ENCODE results near the gene SCFD2.

Gene SCFD2

DNA sequence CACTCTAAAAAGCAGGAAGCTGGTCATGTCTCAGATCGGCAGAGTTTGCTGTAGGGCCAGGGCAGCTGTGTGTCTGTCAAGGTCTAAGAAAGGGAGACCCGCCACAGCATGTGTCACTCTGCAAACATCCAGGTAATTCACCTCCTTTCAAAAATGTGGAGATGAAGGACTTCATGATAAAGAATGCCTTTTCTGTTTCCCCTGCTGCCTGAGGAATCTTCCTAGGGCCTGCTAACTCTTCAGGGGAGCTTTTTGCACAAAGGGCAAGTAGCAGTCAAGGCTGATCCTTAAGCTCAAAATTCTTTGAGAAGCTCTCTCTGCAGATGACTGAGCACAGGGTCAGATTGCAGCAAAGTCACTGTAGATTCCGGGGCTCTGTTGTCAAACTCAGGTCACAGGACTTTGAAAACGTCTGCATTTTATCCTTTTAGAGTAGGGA, 482.7 kb downstream of the SCFD2 start:
- no peak for DNase-seq (ENCODE audit: low read depth in 2 of 2)

- no peak for DNase-seq (ENCODE audit: low read depth in 2 of 2)
These were observed 484.9 kb downstream of the SCFD2 start for GRCh38 chr4:52880994-52881393.

- no peak for DNase-seq (ENCODE audit: low read depth in 2 of 2)
These were observed 486.4 kb downstream of the SCFD2 start for GRCh38 chr4:52879471-52879870.

DNA sequence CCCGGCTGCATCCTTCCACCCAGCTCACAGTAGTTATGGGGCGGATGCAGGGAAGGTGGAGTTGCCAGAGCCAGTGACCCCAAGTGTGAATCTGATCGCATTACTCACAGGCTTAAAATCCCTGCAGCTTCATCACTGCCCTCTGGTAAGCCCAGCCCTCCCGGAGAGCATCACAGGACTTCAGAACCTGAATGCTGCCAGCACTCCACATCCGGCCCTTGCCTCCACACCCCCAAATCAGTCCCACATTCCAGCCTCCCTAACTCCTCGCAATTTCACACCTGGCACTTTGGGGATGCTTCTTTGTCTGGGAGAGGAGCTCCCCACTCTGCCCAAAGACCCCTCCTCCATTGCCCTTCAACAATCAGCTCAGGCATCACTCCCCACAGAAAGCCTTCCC, 488.2 kb downstream of the SCFD2 start:
- DNase-seq (ENCODE audit: low read depth in 2 of 2), result no peak

- no peak for DNase-seq (ENCODE audit: low read depth in 2 of 2)
These were observed 488.8 kb downstream of the SCFD2 start for GRCh38 chr4:52877036-52877435.

DNA sequence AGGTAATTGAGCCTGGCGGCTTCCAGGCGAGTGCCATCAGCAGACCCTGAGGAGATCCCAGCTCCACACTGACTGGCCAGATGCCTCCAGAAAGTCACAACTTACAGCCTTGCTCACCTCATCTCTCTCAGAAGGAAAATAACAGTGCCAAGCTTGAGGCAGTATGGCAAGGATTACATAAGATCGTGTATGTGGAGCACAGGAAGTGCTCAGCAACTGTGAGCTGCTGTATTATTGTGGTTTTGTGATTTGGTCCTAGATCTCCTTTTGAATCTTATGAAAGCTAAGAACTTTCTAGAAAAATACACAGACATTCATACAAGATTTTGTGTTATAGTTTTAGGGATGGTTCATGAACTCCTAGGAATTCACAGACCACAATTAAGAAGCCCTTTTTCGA, 489.8 kb downstream of the SCFD2 start:
- no peak for DNase-seq (ENCODE audit: low read depth in 2 of 2)

- no peak for DNase-seq (ENCODE audit: low read depth in 2 of 2)
These were observed 490.9 kb downstream of the SCFD2 start for GRCh38 chr4:52874948-52875347.

- DNase-seq (ENCODE audit: low read depth in 2 of 2), result no peak
These were observed 492.0 kb downstream of the SCFD2 start for GRCh38 chr4:52873861-52874343.

DNA sequence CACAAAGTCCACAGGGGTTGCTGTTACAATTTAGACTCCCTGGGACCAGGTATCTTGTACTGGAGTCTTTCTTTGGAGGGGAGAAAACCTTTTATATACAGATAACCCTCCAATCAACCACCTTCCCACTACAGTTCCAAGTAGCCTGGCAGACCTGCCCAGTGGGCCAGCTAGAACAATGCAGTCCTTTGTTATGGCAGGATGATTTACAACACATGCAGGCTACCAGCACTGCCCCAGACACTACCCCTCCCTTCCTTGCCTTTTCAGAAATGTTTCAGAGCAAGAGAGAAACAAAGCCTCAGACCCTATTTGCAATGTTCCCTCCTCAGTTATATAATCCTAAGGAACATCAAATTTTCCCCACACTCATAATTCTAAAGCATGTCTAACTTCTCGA, 492.7 kb downstream of the SCFD2 start:
- no peak for DNase-seq (ENCODE audit: low read depth in 2 of 2)

DNA sequence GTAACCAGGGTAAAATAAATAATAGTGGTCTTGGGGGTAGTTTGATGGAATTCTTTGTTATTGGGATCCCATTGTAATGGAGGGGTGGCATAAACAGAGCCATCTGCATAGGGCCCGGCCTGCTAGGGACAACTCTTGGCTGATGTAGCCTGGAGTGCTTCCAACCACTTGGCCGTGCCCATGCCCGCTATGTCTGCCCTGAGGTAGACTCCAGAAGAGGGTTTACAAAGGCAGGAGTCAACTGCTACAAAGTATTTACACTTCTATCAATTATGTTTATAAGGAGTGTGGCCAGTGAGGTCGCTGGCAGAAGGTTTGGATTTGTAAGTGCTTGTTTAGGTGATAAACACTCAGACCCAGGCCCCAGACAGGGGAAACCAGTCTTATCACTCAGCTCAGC, 495.6 kb downstream of the SCFD2 start:
- no peak for DNase-seq (ENCODE audit: low read depth in 2 of 2)

- no peak for DNase-seq (ENCODE audit: low read depth in 2 of 2)
These were observed 496.2 kb downstream of the SCFD2 start for GRCh38 chr4:52869656-52870055.

DNA sequence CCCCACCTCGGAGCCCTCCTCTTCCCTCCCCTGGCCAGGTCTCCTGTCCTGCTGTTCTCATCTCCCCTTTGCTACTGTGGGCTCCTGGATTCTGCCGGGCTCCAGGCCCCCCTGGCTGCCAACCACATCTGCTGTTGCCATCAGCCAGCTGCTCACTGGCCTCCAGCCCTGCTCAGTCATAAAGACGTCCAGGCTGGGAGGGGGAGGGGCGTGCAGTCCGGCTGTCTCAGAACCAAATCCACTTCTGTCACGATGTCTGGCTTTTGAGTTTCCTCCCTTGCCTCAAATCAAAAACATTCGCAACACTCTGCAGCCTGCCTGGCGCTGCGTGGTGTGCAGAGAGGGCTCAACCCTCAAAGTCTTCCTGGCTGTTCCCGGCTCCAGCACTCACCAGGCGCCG, 496.7 kb downstream of the SCFD2 start:
- peak in 1 of 2 experiments; percentile 17 for DNase-seq (ENCODE audit: low read depth in 2 of 2)

DNA sequence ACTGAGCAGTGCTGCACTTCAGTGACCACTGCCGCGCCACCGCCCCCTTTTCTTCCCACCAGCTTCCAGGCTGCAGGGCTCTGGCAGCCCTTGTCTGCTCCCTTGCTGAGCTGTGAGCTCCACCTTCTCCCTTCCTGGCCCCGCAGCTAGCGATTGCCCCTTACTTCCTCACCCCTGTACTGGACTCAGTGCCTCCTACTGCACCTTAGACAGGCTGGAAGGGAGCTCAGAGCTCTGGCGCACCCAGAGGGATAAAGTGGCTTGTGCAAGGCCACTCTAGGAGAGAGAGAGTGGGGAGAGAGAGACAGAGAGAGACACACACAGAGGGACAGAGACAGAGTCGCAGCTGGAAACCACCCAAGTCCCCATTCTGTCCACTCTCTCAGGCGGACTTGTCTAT, 497.7 kb downstream of the SCFD2 start:
- DNase-seq (ENCODE audit: low read depth in 2 of 2), result no peak

DNA sequence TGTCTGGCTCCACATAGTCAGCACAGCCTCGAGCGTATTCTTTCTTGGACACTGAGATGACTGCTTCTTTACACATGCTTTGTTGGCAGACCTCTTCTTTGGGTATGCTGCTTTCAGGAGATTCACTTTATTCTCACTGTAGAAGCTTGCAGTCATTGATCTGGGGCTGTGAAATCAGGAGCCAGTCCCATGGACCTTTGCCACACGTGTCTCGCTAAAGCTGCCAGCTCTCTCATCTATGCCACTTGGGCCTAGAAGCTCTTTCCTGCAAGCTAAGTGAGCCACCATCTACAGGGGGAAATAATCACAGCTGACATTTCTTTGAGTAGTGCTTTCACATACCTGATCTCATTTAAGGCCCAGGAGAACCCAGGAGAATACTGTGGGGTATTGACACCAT, 498.7 kb downstream of the SCFD2 start:
- no peak for DNase-seq (ENCODE audit: low read depth in 2 of 2)

DNA sequence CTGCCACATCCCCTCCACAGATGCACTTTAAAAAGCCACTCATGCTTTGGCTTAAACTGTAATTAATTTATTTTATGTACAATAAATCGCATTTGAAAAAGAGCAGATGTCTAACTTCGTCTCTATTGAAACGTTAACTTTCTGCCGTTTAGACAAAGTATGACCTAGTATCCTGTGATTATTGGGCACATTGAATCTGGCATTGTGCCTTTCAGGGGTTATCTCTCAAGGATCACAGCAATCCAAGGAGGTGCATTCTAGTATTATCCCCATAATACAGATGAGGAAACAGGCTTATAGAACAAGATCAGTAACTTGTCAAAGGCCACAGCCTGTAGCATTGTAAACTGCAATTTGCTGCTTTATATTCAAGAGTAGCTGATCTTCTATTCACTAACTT, 499.1 kb downstream of the SCFD2 start:
- DNase-seq (ENCODE audit: low read depth in 2 of 2), result no peak

DNA sequence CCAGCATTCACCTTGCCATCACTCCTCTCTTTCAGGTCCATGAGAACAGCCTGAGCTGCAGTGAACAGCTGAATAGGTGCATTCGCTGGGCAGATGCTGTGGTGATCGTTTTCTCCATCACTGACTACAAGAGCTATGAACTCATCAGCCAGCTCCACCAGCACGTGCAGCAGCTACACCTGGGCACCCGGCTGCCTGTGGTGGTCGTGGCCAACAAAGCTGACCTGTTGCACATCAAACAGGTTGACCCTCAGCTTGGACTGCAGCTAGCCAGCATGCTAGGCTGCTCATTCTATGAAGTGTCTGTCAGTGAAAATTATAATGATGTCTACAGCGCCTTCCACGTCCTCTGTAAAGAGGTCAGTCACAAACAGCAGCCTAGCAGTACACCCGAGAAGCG, 500.6 kb downstream of the SCFD2 start:
- no peak for DNase-seq (ENCODE audit: low read depth in 2 of 2)

GRCh38 chr4:52864793-52865192, 501.1 kb downstream of the SCFD2 start:
- DNase-seq (ENCODE audit: low read depth in 2 of 2), result peak; percentile 28 to 41

GRCh38 chr4:52863324-52863723, 502.5 kb downstream of the SCFD2 start:
- no peak for DNase-seq (ENCODE audit: low read depth in 2 of 2)

- DNase-seq (ENCODE audit: low read depth in 2 of 2), result no peak
These were observed 503.2 kb downstream of the SCFD2 start for GRCh38 chr4:52862639-52863161.

DNA sequence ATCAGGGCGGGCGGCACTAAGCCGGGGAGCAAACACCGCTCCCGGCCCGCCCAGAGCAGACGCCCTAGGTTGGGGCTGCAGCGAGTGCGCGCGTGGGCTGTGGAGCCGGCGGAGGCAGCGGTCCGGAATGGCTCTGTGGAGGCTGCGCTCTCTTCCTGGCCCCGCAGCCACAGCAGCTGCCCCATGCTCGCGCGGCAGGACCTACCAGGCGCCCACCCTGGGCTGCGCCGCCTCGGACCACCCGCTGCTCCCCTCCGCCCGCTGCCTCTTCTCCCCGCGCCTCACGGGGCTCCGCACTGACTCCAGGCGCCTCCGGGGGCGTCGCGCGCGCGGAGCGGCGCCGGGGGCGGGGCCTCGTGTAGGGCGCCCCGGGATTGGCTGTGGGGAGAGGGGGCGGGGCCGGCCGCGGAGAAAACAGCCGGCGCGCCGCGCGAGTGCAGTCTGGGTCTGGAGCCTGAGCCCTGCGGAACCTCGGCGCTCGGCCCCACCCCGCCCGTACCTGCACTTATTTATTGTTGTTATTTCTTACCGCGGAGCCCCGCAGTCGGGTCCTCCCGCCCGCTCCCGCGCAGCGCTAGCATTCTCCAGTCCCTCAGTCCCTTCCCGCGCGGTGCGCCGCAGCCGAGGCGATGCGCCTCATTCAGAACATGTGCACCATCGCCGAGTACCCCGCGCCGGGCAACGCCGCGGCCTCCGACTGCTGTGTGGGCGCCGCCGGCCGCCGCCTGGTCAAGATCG, 503.8 kb downstream of the SCFD2 start, which contains the start of gene RASL11B:
Gene RASL11B, plus strand, starts transcription at position 439 of the 738 bp plus-strand sequence. Its CDS starts 191 bp downstream, at position 630.
- peak in 1 of 2 experiments; percentile 31 for DNase-seq (ENCODE audit: low read depth in 2 of 2)

DNA sequence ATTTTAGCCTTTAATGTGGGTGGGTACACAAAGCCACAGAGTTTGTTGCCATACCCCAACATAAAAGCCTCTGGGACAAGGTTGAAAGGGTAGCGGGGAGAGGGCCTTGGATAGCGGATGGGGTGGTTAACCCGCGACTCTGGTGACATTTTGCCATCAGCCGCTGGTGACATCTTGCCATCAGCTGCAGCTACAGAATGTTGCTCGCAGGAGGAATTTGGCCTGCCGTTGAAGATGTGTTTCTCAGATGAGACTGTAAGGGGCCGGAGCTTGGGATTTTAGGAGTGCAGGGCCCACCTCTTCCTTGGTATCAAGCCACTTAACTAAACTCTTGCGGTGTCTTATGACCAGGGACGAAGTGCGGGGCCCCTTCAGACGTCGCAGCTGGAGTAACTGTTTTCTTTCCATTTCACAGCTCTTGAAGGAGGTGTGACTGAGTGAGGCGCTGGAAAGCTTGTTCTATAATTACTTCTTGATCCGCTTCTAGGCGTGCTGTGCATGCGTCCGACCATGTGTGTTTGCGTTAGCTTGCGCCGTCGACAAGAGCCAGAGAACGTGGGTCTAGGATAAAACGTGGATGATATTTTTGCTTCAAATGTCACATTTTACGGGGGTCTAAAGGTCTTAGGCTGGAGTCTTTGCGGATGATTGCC, 504.6 kb downstream of the SCFD2 start:
- DNase-seq (ENCODE audit: low read depth in 2 of 2), result no peak

- no peak for DNase-seq (ENCODE audit: low read depth in 2 of 2)
These were observed 505.5 kb downstream of the SCFD2 start for GRCh38 chr4:52860361-52860760.

DNA sequence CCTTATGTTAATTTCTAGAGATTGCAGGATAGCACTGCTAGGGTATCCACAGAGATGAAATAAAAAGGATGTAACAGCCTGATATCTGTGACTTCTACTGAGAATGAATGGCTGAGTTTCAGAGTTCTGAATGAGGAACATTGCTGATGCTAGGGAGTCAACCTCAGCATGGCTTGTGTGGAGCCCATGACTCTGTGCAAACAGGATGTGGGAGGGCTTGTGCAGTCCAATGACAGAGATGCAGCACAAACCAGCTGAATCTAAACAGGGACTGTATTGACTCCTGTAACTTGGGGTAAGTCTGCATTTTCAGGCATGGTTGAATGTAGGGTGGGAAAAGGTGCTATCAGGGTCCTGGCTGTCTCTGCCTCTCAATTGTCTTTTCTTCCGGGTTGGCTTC, 509.1 kb downstream of the SCFD2 start:
- DNase-seq (ENCODE audit: low read depth in 2 of 2), result no peak
